ENCODE results near the gene NAGPA.

NAGPA gene

GRCh38 chr16:5028950-5029475 is 4.7 kb downstream of the NAGPA start:
- in situ Hi-C loops (cut with MboI; ENCODE audit: low sequenced_read_pairs), result no loop called here

GRCh38 chr16:5027575-5028235 is 6.0 kb downstream of the NAGPA start:
- in situ Hi-C loops (cut with MboI; ENCODE audit: low sequenced_read_pairs), result no loop called here

GRCh38 chr16:5027086-5027485 is 6.6 kb downstream of the NAGPA start:
- in situ Hi-C loops (cut with MboI; ENCODE audit: low sequenced_read_pairs), result no loop called here

GRCh38 chr16:5026664-5027063 is 7.1 kb downstream of the NAGPA start:
- in situ Hi-C loops (cut with MboI; ENCODE audit: low sequenced_read_pairs), result no loop called here

GRCh38 chr16:5025171-5025632 is 8.5 kb downstream of the NAGPA start:
- in situ Hi-C loops (cut with MboI; ENCODE audit: low sequenced_read_pairs), result no loop called here

GRCh38 chr16:5024632-5025031 is 9.1 kb downstream of the NAGPA start:
- in situ Hi-C loops (cut with MboI; ENCODE audit: low sequenced_read_pairs), result no loop called here

GRCh38 chr16:5022521-5022920 is 11.2 kb downstream of the NAGPA start:
- in situ Hi-C loops (cut with MboI; ENCODE audit: low sequenced_read_pairs), result no loop called here

GRCh38 chr16:5020551-5020950 is 13.2 kb downstream of the NAGPA start:
- in situ Hi-C loops (cut with MboI; ENCODE audit: low sequenced_read_pairs), result no loop called here

GRCh38 chr16:5019775-5020174 is 14.0 kb downstream of the NAGPA start:
- in situ Hi-C loops (cut with MboI; ENCODE audit: low sequenced_read_pairs), result no loop called here

GRCh38 chr16:5018793-5019192 is 14.9 kb downstream of the NAGPA start:
- in situ Hi-C loops (cut with MboI; ENCODE audit: low sequenced_read_pairs), result no loop called here

- in situ Hi-C loops (cut with MboI; ENCODE audit: low sequenced_read_pairs), result no loop called here
Observed at GRCh38 chr16:5017678-5017969, 16.1 kb downstream of the NAGPA start.

GRCh38 chr16:5016967-5017677 is 16.6 kb downstream of the NAGPA start:
- in situ Hi-C loops (cut with MboI; ENCODE audit: low sequenced_read_pairs), result no loop called here

- in situ Hi-C loops (cut with MboI; ENCODE audit: low sequenced_read_pairs), result no loop called here
Observed at GRCh38 chr16:5015887-5016286, 17.8 kb downstream of the NAGPA start.

- in situ Hi-C loops (cut with MboI; ENCODE audit: low sequenced_read_pairs), result no loop called here
Observed at GRCh38 chr16:5015351-5015750, 18.4 kb downstream of the NAGPA start.

GRCh38 chr16:5012887-5013286 is 20.8 kb downstream of the NAGPA start:
- in situ Hi-C loops (cut with MboI; ENCODE audit: low sequenced_read_pairs), result no loop called here

GRCh38 chr16:5011637-5012036 is 22.1 kb downstream of the NAGPA start:
- in situ Hi-C loops (cut with MboI; ENCODE audit: low sequenced_read_pairs), result no loop called here

- in situ Hi-C loops (cut with MboI; ENCODE audit: low sequenced_read_pairs), result no loop called here
Observed at GRCh38 chr16:5010576-5011329, 23.0 kb downstream of the NAGPA start.

GRCh38 chr16:5008311-5008731 is 25.4 kb downstream of the NAGPA start:
- in situ Hi-C loops (cut with MboI; ENCODE audit: low sequenced_read_pairs), result no loop called here

GRCh38 chr16:5007256-5007655 is 26.5 kb downstream of the NAGPA start:
- in situ Hi-C loops (cut with MboI; ENCODE audit: low sequenced_read_pairs), result no loop called here

- in situ Hi-C loops (cut with MboI; ENCODE audit: low sequenced_read_pairs), result no loop called here
Observed at GRCh38 chr16:5006348-5007193, 27.2 kb downstream of the NAGPA start.

- in situ Hi-C loops (cut with MboI; ENCODE audit: low sequenced_read_pairs), result no loop called here
Observed at GRCh38 chr16:5005916-5006315, 27.8 kb downstream of the NAGPA start.
